GM21825 (cell line): ENCODE results near the gene ADAMTS9.

ENCODE experiments used
- ATAC-seq: cut with Tn5 transposase; IDR thresholded peaks from one replicate; pipeline ENCODE4 v1.9.1; 2021; ENCODE audit warnings: mild to moderate bottlenecking, moderate library complexity; ENCODE audit not compliant: unreplicated experiment

ADAMTS9 gene

DNA sequence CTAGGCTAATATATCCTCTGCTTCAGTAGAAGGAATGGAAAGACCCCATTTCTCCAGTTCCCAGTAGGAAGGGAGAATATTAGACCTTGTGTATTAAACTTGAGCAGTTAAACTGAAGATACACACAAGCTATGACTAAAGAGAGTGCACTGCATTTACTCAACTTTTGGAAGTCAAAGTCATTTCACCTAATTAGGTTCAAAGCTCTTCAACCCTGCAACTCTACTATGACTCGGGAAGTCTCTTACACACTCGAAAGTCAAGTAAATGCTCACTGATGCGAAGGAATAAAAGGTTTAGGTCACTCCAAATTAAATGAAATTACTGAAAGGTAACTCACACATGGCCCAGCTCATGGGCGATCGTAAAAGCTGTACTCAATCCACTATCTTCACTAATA lies 33.8 kb downstream of the ADAMTS9 start:
- no peak for ATAC-seq

DNA sequence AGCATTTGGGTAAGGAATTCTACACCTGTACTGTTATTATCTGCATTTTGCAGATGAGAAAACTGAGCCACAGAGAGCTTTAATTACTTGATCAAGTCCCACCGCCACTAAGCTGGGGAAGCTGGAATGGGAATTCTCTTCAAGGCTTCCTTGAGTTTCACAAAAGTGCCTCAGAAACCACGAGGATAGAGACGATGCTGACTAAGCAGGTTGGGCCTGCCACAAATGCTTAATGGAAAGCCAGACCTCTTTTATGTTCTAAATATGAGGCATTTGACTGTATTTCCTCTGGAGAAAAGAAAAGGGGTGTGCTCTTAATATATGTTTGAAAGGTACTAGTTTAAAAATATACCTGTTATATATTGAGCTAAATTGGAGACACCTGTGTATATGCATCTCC lies 34.7 kb downstream of the ADAMTS9 start:
- ATAC-seq = no peak

DNA sequence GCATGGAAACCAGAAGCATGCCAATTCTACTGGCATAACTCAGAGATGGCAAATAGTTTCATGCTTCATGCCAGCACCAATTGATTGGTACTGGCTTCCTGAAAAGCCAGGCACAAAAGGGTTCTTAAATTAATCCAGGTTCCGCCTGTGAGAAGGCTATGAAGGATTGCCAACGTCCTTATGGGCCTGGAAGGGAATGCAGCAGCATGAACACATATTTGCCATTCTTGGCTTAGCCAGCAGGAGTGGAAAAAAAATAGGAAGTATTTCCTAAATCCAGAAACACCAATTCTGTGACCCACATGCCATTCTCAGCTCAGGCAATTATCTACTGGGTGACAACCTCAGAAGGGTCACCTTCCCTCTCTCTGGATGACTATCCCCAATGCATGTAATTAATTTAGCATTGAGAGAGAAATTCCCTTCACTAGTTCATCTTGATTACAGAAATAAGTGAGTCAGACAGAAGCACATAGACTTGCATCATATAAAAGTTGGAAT lies 36.0 kb downstream of the ADAMTS9 start:
- no peak for ATAC-seq

DNA sequence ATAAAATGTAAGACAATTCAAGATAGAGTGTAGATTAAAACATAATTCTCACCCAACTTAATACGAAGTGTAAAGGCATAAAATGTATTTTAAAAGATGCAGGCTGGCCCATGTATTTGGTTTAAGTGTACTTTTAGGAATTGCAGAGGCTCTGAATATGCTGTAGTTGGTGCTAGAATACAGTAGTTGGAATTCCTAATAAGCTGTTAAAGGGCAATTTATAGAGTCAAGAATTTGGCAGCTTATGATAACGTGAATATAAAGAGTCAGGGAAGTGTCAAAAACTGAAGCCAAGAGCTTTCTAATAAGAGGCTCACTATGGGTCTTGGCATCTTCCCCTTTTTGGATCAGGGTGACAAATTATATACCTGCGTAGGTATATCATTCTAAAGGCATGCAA lies 36.5 kb downstream of the ADAMTS9 start:
- no peak for ATAC-seq

DNA sequence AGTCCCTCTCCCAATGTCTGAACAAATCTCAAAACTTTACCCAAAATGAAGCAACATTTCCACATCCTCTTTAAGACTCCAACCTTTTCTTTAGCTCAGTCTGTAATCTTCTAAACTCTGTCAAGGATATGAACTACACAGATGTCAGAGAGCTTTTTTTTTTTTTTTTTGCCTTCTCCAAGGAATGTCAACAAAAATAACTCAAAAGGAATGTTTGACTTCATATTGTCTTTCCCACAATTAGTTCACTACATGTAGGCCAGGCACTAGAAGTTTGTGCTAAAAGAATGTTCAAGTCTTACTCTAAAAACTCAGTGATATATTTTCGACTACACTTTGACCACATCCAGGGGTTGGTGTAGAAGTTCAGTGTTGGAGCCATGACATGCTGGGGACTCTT lies 37.1 kb downstream of the ADAMTS9 start:
- ATAC-seq = no peak

DNA sequence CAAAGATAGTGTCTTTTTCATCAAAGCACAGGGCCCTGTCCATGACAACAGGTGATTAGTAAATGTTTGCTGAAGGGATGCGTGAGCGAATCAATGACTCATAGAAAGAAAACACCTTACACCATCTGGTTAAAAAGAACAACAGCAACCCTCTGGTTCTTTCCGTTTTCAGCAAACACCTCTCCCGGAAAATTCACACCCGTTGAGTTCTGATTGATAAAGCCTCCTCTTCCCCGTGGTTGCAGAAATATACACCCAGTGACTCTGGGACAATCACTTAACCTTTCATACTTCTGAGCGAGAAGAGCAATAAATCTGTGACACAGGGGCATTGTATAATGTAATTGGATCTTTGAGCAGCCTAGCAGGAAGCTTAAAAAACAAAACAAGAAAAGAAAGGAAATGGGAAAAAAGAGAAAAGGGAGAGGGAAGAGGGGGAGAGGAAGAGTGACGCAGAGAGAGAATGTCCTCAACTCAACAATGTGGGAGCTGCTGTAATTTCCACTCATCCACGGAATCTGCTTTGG lies 37.6 kb downstream of the ADAMTS9 start:
- no peak for ATAC-seq

DNA sequence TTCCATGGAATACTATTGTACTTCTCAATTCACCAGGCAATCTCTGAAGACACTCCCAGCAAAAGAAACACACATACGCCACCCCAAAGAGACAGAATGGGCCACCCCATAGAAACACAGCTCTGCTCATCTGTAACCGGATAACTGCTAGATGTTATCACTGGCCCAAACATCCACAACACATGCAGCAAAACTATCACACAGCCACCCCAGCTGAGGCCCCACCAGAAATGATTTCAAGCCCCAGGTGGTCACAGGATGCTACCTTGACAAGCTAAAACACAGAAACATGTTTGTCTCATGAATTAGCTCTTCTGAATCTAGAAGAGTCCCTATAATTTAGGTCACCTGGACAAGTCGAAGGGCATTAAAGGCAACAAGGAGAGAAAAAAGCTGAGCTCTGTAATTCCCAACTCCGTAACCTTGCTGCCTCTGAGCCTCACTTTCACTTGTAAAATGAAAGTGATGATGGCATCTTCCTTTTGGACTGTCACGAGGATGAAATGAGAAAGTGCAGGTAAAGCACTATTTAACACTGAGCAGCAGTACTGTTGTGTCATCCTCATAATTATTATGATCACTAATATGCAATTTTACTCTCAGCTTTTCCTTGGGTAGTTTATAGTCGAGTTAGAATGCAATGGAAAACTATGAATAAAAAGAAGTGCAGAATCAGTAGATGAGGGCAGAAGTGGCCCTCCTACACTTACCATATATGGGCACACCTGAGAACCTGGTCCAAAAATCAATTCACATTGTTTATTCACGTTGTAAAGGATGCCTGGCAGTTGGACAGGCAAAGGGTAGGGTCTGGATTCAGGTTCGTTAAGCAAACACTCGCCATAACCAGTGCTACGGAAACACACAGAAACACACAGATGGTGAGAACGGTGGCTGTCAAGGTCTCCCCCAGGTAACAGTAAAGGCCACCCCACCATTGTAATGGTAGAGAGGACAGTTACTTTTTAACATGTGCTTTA lies 38.6 kb downstream of the ADAMTS9 start:
- ATAC-seq = no peak

DNA sequence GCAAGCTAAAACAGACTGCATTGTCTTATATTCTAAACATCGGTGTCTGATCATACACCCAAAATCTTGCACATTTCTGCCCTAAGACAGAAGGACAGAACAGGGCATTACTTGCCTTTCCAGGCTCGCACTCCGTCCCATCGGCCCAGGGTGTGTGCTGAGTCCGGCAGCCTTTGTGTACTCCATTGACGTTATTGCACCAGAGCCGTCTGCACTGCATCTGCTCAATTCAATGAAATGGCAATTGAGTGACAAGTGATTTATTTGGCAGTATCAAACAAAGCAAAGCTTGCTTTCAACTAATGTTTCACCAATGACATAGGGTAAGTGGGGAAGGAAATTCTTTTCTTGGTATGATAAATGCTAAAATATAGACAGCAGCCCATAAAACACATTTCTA lies 40.0 kb downstream of the ADAMTS9 start:
- ATAC-seq = no peak

DNA sequence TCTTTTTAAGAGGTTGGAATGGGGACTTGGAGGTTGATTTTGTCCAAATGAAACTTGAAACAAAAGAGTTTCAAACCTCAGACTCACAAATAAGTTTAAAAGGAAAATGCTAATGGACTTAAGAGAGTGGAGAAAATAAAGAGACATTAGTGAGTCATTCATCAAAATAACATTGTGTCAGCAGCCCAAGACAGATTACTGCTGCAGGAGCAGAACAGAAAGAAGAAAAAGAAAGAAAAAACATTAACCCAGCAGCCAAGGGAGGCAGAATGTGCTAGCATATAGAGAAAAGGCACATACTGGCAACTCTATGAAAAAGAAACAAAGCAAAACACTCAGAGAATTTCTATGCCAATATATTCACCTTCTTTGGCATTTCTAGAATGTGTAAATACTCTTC lies 42.6 kb downstream of the ADAMTS9 start:
- ATAC-seq = no peak

DNA sequence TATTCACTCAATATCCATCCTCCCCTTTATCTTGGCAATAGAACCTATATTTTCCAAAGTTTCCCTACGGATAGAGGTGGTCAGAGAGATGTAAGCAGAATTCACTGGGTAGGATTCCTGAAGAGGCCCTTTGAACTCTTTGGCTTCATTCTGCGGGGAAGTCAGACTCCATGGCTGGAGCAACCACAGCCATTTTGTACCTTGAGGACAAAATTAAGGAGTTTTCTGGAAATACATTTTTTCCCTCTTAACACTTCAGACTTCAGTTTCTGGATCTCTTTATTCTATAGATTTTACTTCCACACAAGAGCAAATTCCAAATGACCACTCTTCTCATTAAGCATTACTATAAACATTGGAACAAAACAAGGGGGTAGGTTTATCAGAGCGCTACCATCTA lies 43.3 kb downstream of the ADAMTS9 start:
- no peak for ATAC-seq

DNA sequence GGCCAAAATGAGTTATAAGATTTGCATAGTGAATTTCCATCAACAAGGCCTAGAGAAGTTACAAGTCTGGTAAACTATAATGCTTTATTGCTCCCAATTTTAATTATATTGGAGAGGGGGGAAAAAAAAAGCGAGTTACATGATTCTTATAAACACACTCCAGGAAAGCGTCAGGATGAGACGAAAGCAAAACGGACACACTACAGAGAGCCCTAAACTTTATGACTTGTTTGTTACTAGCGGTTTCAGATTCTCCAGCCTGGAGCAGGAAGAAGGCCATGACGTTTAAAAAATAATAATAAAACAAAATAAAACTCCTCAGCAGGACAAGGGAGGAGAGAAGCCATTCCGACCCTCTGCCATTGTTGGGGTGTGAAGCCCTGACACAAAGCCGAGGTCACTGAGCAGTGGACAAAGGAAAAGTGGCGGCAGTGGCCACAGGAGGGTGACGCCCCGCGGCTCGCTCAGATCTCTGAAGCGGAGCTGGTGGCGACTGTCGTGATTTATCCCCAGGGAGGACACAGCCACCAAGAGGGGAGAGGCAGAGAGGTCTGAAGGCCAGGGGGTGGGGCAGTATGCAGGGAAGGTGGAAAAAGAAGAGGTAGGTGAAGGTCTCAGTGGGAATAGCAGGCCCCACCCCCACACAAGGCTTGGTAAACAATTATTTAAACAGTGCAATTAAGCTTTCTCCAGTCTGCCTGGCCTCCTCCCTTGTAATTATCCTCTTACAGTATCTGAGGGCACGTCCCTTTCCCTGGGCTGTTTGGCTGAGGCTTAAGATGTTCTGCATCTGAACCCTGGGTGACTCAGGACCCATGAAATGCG lies 45.3 kb downstream of the ADAMTS9 start:
- ATAC-seq = no peak

DNA sequence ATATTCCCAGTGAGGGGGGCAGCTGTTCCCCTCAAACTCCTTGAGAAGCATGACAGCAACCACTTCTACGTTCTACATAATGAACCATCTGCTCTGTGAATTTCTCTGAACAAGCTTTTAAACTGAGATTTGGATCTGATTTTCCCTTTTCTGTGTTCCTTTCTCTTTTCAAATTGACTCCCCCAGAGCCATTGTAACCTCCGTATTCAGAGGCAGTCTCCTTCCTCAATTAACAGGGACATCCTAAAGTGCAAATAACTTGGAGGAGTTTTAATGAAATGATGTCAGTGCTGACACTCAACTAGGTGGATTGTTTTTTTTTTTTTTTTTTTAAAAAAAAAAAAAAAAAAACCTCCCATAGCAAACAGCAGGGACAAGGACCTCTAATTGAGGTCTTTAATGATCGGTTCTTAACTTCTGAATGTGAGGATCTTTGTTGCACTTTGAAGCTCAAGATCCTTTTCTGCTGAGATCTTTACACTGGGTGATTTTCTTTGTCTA lies 48.8 kb downstream of the ADAMTS9 start:
- no peak for ATAC-seq

DNA sequence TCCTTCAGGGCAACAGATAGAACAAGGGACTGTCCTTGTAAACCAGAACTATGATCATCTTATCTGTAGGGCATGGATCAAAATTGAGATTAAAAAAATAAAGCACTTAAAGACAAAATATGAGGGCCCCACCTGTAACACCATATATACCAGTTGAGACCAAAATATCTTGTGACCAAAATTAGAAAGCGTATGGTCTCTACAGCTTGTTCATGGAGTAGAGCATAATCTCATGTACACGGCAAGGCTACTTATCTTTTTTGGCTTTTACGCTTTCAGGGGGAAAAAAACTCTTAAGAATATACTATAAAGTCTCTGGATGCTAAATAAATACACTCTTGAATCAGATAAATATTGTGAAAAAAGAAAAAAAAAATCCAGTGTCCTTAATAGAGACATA lies 49.3 kb downstream of the ADAMTS9 start:
- no peak for ATAC-seq

DNA sequence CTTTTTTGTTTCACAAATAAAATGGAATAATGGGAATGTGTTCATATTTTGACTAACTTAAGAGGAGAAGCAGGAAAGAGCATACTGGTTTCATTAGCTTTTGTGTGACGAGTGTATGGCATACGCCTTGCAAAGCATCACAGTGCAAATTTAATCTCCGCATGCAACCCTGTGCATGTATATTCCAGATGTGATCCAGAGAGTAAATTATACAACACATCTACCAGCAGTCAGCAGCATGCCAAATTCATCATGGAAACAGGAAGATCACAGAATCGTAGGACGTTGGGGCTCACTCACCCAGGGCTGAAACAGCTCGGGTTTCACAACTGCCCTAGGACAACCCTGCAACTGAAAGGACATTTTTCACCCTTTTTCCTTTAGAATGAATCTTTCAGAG lies 53.4 kb downstream of the ADAMTS9 start:
- ATAC-seq = no peak

DNA sequence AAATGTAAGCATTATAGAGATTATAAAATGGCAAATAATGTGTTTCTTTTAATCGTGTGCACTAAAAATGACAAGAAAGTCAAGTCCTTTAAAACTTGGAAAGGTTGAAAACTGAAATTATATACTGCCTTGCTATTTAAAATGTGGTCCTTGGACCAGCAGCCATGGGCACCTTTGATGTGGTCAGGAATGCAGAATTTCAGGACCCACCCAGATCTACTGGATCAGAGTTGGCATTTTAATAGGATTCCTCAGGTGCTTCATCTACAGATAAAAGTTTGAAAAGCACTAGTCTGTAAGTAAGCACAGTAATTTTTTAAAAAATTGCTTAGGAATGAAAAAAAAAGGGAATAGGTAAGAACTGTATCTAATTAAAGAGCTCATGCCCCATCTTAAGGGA lies 55.8 kb downstream of the ADAMTS9 start:
- ATAC-seq = no peak

DNA sequence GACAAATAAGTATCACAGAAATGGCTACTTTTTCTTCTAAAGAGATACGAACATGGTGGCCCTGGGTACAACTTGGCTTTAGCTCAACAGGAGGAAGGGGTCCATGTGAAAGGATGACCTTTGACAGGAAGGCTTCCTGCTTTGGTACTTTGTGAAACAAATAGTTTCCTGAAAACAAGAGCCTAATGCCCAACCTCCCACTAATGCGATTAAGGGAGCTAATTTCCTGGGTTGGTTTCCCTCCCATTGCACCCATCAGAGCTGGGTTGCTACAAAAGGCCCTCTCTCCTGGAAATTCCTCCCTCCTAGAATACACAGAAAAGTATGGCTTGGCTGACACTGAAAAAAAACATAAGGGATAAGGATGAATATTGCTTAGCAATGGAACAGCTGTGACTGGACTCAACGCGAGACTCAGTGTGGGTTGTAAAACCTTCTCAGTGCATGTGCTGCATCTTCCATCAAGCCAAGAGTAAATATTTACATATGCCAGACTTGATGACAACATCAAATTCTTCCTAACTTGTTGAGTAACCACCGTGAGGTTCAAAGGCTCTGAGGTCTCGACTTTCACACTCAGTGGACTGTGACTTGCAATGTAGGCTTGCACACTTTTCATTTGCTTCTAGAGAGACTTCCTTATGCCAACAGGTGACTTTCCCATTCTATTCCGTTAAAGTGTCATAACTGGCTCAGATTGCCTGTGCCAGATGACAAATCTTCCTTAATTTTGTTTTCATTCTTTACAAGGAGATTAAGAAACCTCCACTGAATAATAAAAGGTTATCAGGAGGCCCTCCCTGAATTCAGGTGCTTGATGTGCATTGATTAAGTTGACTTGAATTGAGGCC lies 60.1 kb downstream of the ADAMTS9 start:
- ATAC-seq = no peak

DNA sequence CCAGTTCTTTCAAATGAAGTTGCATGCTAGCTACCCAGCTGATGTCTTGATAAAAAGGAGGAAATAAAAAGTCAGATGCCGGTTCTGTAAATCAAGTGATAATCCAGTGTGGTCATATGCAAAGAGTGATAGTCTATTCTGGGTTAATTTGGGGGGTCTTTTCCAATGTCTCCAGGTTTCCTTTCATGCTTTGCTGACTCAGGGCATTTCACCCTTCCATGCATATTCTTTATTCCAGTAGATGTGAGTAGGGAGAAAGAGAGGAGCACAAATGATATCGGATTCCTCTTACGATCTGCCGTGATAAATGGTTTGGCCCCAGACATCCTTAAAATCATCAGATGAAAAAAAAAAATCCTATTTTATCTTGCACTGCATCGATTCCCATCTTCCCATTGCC lies 60.8 kb downstream of the ADAMTS9 start:
- no peak for ATAC-seq

DNA sequence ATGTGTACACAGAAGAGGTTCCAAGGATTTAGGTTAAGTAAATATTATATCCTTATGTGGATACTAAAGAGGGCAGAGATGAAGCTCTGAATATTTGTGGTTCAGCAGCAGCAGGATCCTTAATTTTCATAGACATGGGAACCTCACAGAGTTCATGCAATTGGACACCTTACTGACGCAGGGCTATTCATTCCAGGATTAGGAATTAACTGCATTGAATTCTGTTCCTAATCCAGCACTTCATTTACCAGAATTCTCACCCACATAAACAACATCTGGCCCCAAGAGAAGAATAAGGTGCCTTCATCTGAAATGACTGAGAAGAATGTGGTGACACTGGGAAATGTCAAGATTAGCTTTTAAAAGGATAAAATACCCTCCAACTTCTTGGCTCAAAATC lies 62.4 kb downstream of the ADAMTS9 start:
- no peak for ATAC-seq

DNA sequence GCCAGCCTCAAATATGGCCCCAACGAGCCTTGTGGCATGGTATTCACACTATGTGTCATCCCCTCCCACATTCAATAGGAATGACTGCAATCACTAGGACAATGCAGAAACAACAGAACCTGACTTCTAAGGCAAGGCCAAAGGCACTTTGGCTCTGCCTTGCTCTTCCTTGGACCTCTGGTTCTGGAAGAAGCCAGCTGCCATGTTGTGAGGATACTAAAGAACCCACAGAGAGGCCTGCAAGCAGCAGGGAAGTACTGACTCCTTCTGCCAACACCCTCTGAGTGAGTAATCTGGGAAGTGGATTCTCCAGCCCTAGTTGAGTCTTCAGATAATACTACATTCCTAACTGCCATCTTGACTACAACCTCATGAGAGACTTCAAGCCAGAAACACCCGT lies 64.7 kb downstream of the ADAMTS9 start:
- ATAC-seq = no peak

DNA sequence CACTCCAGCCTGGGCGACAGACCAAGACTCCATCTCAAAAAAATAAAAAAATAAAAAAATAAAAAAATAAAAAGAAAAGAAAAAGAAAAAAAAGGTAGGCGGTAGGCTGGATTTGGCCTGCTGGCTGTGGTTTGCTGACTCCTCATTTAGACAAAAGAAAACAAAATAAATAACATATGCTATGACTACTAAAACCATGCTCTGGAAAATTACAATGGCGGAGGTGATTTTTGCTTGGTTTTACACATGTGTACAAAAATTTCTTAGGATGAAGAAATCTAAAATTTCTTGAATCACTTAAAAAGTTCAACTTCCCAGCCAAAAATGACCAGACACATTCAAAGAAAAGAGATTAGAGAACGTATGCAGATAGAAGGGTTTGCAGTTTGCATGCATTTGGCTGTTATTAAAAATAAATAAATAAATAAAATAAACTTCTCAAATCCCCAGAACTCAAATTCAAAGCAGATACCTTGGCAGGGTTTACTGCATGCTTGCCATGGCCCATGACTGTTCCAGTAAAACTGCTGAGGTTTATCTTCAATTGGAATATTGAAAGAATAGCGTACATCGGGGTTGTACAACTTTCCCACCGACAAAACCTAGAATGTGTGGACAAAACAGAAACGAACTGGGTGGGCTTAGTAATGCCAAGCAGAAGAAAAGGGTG lies 65.9 kb downstream of the ADAMTS9 start:
- no peak for ATAC-seq
